Natural killer cell (primary cell): ENCODE measurements around the gene GLYR1. TPM values are rescaled to one million over a fixed set of nuclear protein-coding genes. Genes with fewer than 3 reads are reported as not detected.

ENCODE experiments used
- total RNA-seq, 4 donors: library from RNA; stranded (reverse); fragments of 120-200 nt in 1 of 4; gene quantifications; one replicate each; pipeline versions ENCODE4 v1.2.3 to v1.2.4, GENCODE V29; 2013 to 2022

GLYR1 gene
- total RNA-seq, 3 donors from 2014 or later (not counting 1 experiment from before 2014, with no cell fraction given) = 112 to 129 (median 125) TPM

Other genes starting within 250 kb of the GLYR1 start
- gene UBALD1, start 232.4 kb downstream of the GLYR1 start, total RNA-seq = 10 to 100 TPM; 40.8 to 54.4 (median 53.6) TPM
- 100 to 1,000 TPM; 102 to 106 (median 105) TPM for gene MGRN1, start 222.5 kb downstream of the GLYR1 start, total RNA-seq
- gene NUDT16L1, start 153.7 kb downstream of the GLYR1 start, total RNA-seq = 10 to 100 TPM; 30.8 to 39.1 (median 35.0) TPM
- 10 to 100 TPM; 19.7 to 20.8 (median 20.5) TPM for gene ANKS3, start 113.0 kb downstream of the GLYR1 start, total RNA-seq
- under 1 TPM in 1 of 3 donors, not detected in 2; 0.54 TPM for gene DNAAF8, start 112.8 kb downstream of the GLYR1 start, total RNA-seq
- 10 to 100 TPM; 11.4 to 20.3 (median 13.0) TPM for gene ZNF500, start 80.1 kb downstream of the GLYR1 start, total RNA-seq
- under 1 TPM in 1 of 3 donors, not detected in 2; 0.59 TPM for gene SEPTIN12, start 58.9 kb downstream of the GLYR1 start, total RNA-seq
- not detected for gene SMIM22, start 51.9 kb downstream of the GLYR1 start, total RNA-seq
- gene ROGDI, start 44.7 kb downstream of the GLYR1 start, total RNA-seq = 10 to 100 TPM in 1 of 3 donors, 1 to 10 TPM in 2; 6.6 to 15.5 (median 7.5) TPM
- gene UBN1, start 193 bp upstream of the GLYR1 start, total RNA-seq = 10 to 100 TPM; 70.5 to 81.6 (median 79.9) TPM
- not detected for gene PPL, start 89.9 kb upstream of the GLYR1 start, total RNA-seq
- gene SEC14L5, start 111.0 kb upstream of the GLYR1 start, total RNA-seq = 1 to 10 TPM in 1 of 3 donors, under 1 TPM in 2; 0.27 to 1.1 (median 0.93) TPM
- 10 to 100 TPM; 14.7 to 27.8 (median 23.0) TPM for gene NAGPA, start 186.6 kb upstream of the GLYR1 start, total RNA-seq
- not detected for gene C16orf89, start 218.7 kb upstream of the GLYR1 start, total RNA-seq
- 10 to 100 TPM; 13.4 to 20.0 (median 17.4) TPM for gene ALG1, start 224.6 kb upstream of the GLYR1 start, total RNA-seq